GM21786 (cell line): ENCODE measurements around the gene PLA2G2D.

ENCODE experiments used
- ATAC-seq: cut with Tn5 transposase; IDR thresholded peaks from one replicate; pipeline ENCODE4 v1.9.1; 2021; ENCODE audit not compliant: unreplicated experiment

The PLA2G2D gene

GRCh38 chr1:20119347-20119746 lies at the start of gene PLA2G2D:
TSS of gene PLA2G2D (minus strand) at chr1:20119536. CDS start at chr1:20119498, 38 bp downstream.
- ATAC-seq, result no peak

DNA sequence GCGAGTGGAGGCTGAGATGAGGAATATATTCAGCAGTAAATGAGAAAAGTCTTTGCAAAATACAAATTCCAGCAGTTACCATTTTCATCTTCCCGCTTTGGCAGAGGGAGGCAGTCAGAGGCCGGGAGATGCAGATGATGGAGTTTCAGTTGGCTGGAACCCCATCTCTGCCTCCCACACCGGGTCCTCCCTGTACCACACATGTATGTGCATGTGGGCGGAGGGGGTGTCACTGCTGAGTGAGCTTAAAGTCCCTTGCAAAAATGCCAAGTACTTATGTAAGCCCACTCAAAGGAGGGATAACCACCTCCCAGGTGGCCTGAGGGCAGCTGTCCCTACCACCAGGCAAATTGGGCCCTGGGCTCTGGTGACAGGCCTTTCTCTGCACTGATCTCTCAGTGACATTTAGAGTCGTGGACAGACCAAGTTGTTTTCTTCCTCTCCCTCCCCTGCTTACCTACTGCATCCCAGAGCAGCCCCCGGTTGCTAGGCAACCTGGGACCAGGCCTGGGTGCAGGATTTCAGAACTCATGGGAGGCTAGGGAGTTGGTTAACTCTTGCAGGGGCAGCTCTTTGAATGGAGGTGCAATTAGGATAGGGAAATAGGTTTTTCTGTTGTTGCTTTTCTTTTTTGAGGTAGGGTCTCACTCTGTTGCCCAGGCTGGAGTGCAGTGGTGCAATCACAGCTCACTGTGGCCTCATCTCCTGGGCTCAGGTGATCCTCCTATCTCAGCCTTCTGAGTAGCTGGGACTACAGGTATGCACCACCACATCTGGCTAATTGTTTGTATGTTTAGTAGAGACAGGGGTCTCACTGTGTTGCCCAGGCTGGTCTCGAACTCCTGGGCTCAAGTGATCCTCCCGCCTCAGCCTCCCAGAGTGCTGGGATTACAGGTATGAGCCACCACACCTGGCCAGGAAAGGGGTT lies 49.5 kb upstream of the PLA2G2D start:
- no peak for ATAC-seq

GRCh38 chr1:20167126-20167525 lies 47.8 kb upstream of the PLA2G2D start:
- ATAC-seq, result no peak

DNA sequence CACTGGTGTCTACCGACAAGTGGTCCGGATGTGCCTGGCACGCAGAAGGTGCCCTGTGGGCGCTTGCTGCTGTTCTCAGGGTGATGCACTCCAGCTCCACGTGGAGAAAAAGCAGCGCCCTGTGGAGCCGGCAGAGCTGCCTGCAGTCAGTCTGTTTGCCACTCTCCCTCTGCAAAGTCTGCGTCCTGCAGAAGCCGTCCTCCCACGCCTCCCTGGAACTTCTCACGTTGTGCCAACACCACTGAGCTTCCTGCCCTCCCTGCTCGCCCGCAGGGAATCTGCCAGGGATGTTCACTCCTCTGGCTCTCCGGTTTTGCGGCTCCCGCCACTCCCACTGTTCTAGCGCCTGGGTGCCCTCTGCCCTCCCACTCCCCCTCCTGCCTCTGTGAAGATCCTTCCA lies 46.7 kb upstream of the PLA2G2D start:
- ATAC-seq, result no peak

- ATAC-seq, result no peak
Measured at GRCh38 chr1:20165522-20165951, 46.2 kb upstream of the PLA2G2D start.

- no peak for ATAC-seq
Measured at GRCh38 chr1:20164694-20165202, 45.4 kb upstream of the PLA2G2D start.

DNA sequence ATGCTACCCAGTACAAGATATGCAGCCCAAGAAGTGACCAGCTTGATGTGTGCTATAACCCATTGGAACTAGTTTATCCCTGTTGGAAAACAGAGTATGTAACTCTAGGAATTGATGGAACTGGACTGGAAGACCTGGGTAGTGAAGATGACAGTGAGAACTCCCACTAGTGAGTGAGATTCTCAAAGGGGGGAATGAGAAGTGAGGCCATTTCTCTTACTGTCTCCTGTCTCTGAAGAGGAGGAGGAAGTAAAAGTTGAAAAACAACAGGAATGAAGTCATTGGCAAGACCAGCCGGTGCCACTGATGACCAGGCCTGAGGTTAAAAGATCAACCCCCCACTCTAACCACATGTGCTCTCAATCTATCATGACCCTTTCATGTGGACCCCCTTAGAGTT lies 40.7 kb upstream of the PLA2G2D start:
- ATAC-seq, result no peak

DNA sequence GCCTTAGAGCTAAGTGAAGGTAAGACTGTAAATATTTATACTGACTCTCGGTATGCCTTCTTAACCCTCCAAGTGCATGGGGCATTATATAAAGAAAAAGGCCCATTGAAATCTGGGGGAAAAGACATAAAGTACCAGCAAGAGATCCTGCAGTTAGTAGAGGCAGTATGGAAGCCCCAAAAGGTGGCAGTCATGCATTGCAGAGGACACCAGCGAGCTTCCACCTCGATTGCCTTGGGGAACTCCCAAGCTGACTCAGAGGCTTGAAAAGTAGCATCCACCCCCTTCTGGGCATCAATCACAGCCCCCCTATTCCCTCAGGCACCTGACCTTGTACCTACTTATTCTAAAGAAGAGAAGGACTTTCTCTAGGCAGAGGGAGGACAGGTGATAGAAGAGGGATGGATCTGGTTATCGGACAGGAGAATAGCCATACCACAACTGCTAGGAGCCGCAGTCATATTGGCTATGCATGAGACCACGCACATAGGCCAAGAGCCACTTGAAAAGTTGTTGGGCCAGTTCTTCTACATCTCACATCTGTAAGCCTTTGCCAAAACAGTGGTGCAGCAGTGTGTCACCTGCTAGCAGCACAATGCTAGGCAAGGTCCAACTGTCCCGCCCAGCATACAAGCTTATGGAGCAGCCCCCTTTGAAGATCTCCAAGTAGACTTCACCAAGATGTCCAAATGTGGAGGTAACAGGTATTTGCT lies 39.2 kb upstream of the PLA2G2D start:
- ATAC-seq, result no peak

- ATAC-seq, result no peak
Measured at GRCh38 chr1:20154301-20154831, 35.0 kb upstream of the PLA2G2D start.

- no peak for ATAC-seq
Measured at GRCh38 chr1:20153000-20153418, 33.7 kb upstream of the PLA2G2D start.

- no peak for ATAC-seq
Measured at GRCh38 chr1:20152599-20152930, 33.2 kb upstream of the PLA2G2D start.

- ATAC-seq, result no peak
Measured at GRCh38 chr1:20151906-20152598, 32.7 kb upstream of the PLA2G2D start.

DNA sequence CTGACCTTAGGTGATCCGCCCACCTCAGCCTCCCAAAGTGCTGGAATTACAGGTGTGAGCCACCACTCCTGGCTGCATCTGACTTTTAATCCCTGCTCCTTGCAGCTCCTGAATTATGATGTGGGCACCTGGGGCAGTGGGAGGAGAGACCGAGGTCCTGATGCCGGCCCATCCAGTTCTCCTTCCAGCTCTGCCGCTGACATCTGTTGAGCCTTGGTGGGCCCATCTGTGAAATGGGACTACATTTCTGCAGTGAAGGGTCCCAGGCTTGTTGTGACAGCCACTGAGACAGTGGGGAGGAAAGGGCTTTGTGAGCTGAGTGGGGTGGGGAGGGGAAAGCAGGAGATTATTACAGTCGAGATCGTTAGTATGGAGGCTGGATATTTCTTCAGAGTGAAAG lies 31.6 kb upstream of the PLA2G2D start:
- ATAC-seq, result no peak

DNA sequence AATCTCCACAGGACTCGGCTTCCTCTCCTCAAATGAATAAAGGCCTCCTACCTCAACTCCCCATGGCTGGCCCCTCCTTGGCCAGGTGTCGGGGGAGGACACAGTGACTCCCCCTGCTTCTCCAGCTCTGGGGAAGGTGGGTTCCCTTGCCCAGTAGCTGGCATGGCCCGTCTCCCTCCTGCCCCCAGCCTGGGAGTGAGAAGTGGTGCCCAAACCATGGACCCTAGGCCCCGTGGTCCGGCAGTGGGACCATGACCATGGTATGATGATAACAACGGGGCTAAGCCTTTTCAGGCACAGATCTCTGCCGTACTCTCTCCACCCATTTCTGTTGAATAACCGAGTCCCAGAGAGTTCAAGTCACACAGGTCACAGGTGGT lies 31.0 kb upstream of the PLA2G2D start:
- ATAC-seq, result no peak

GRCh38 chr1:20149601-20150325 lies 30.4 kb upstream of the PLA2G2D start:
- no peak for ATAC-seq

DNA sequence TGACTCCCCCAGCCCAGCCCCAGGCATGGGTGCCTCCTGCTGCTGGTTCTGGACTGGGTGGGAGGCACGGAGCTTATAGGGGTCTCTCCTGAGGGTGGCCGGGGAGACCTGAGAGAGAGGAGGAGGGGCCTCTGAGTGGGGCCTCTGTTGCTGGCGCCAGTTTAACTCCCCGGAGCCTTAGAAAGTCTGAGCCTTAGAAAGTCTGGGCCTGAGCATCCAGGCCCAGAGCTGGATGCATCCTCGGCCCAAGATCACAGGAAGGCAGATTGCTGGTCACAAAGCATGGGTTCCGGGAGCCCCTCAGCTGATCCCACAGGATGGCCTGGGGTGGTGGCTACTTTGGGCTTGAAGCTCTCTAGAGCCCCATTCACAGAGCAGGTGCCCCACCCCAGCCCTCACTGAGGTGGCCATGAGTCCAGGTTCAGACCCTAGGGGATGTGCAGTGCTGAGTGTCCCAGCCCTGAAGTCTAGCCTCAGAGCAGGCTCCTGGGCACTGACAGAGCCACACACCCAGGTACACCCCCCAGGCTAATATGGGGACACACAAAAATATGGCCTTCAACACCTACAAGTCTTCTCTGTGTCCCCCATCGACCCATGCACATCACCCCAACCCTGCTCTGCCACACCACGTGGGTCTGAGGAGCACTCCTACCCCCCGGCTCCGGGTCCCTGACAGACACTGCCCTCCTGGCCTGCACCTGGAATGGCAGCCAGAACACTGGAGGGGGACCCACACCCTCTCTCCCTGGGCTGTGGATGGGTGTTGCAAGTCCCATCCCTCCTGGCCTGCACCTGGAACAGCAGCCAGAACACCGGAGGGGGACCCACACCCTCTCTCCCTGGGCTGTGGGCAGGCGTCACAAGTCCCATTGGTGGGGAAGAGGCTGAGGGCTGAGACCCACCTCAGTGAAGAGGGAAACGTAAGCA lies 29.5 kb upstream of the PLA2G2D start:
- no peak for ATAC-seq

GRCh38 chr1:20147846-20148570 lies 28.7 kb upstream of the PLA2G2D start:
- ATAC-seq, result no peak

- no peak for ATAC-seq
Measured at GRCh38 chr1:20143734-20144565, 24.6 kb upstream of the PLA2G2D start.
